ENCODE results near the gene SLC26A8.

Gene SLC26A8

DNA sequence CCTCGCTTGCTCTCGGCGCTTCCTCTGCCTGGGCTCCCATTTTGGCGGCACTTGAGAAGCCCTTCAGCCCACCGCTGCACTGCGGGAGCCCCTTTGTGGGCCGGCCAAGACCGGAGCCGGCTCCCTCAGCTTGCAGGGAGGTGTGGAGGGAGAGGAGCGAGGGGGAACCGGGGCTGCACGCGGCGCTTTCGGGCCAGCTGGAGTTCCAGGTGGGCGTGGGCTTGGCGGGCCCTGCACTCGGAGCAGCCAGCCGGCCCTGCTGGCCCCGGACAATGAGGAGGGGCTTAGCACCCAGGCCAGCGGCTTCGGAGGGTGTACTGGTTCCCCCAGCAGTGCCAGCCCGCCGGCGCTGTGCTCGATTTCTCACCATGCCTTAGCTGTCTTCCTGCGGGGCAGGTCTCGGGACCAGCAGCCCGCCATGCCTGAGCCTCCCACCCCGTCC is 93.3 kb downstream of the SLC26A8 start:
- Histone ChIP-seq H4K20me1 (ENCODE audit: insufficient read depth, low read length) (no peaks in the 10 kb centered on the region), H2AFZ (ENCODE audit: low read depth, low read length) (no peak overlapping the region), H3K4me3 (ENCODE audit: low read depth in 1 of 2, low read length in 2 of 2) (no peak overlapping the region), H3K27me3 (ENCODE audit: insufficient read depth, low read length, poor library complexity) (no peaks in the 10 kb centered on the region), H3K27ac (ENCODE audit: low read length) (no peak overlapping the region), H3K9me3 (ENCODE audit: insufficient read depth, low read length, severe bottlenecking) (no peaks in the 10 kb centered on the region), H3K79me2 (ENCODE audit: insufficient read depth, low read length) (no peaks in the 10 kb centered on the region), H3K4me2 (ENCODE audit: insufficient read depth, low read length) (no peak overlapping the region), H3K36me3 (ENCODE audit: insufficient read depth, low read length) (no peaks in the 10 kb centered on the region), H3K4me1 (ENCODE audit: insufficient read depth, low read length) (no peaks in the 10 kb centered on the region), H3K9ac (ENCODE audit: low read depth, low read length) (no peak overlapping the region)
- no peak for TF ChIP-seq EZH2 (IDR thresholded peaks at IDR 0.05; ENCODE audit: borderline replicate concordance, low read depth, low read length, severe bottlenecking)
- TF ChIP-seq, protein P1, sequence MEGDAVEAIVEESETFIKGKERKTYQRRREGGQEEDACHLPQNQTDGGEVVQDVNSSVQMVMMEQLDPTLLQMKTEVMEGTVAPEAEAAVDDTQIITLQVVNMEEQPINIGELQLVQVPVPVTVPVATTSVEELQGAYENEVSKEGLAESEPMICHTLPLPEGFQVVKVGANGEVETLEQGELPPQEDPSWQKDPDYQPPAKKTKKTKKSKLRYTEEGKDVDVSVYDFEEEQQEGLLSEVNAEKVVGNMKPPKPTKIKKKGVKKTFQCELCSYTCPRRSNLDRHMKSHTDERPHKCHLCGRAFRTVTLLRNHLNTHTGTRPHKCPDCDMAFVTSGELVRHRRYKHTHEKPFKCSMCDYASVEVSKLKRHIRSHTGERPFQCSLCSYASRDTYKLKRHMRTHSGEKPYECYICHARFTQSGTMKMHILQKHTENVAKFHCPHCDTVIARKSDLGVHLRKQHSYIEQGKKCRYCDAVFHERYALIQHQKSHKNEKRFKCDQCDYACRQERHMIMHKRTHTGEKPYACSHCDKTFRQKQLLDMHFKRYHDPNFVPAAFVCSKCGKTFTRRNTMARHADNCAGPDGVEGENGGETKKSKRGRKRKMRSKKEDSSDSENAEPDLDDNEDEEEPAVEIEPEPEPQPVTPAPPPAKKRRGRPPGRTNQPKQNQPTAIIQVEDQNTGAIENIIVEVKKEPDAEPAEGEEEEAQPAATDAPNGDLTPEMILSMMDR (IDR thresholded peaks at IDR 0.05; ENCODE audit: borderline replicate concordance, extremely low read depth, low read length, poor library complexity, severe bottlenecking), result no peak
- DNase-seq (no peak), ATAC-seq (ENCODE audit: insufficient read depth, low read depth) (no peak)

DNA sequence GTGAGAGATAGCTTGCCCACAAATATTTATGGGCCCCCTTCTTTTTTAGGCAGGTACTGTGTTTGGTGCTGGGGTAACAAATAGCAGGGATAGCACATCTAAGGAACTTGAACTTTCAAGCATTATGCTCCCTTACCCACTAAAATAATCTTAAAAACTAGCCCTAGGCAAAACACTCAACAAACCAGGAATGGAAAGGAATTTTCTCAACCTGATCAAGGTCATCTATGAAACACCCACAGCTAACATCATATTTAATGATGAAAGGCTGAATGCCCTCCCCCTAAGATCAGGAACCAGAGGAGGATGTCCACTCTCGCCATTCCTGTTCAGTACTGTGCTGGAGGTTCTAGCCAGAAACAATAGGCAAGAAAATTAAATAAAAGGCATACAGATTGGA is 94.8 kb downstream of the SLC26A8 start:
- DNase-seq (no peak), ATAC-seq (ENCODE audit: insufficient read depth, low read depth) (no peak)
- TF ChIP-seq, protein P1 (IDR thresholded peaks at IDR 0.05; ENCODE audit: borderline replicate concordance, extremely low read depth, low read length, poor library complexity, severe bottlenecking), result no peak
- TF ChIP-seq EZH2 (IDR thresholded peaks at IDR 0.05; ENCODE audit: borderline replicate concordance, low read depth, low read length, severe bottlenecking), result no peak
- Histone ChIP-seq H4K20me1 (ENCODE audit: insufficient read depth, low read length) (no peaks in the 10 kb centered on the region), H3K4me1 (ENCODE audit: insufficient read depth, low read length) (no peaks in the 10 kb centered on the region), H2AFZ (ENCODE audit: low read depth, low read length) (no peak overlapping the region), H3K4me2 (ENCODE audit: insufficient read depth, low read length) (no peak overlapping the region), H3K4me3 (ENCODE audit: low read depth in 1 of 2, low read length in 2 of 2) (no peak overlapping the region), H3K27ac (ENCODE audit: low read length) (no peak overlapping the region), H3K9me3 (ENCODE audit: insufficient read depth, low read length, severe bottlenecking) (no peaks in the 10 kb centered on the region), H3K27me3 (ENCODE audit: insufficient read depth, low read length, poor library complexity) (no peaks in the 10 kb centered on the region), H3K79me2 (ENCODE audit: insufficient read depth, low read length) (no peaks in the 10 kb centered on the region), H3K9ac (ENCODE audit: low read depth, low read length) (no peak overlapping the region), H3K36me3 (ENCODE audit: insufficient read depth, low read length) (no peaks in the 10 kb centered on the region)

DNA sequence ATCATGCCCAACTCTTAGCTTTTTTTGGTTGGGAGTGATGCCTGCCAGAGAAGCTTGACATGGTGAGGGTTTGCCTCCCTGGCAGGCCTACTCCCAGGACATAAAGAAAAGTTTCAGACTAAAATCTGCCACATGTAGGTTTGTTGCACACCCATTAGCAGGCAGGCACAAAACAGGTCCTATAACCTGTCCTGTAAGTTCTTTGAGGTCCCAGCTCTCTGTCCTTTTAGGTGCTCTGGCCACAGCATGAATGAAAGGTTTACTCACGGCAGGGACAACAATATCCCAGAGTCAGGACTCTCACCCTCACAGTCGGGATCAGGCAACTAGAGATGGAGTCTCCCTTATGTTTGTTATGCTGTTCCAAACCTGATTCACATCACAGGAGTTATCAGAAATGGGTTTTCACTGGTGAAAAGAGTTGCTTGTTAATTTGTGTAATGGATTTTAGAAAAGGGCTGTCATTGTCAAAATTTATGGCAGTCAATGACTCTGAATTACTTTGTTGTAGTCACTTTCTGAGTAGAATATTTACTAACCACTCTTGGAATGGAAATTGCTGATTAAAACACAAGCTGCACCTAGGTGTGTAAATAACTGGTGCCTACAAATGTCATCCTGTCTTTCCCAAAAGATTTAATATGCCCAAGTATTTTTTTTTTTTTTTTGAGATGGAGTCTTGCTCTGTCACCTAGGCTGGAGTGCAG is 97.8 kb downstream of the SLC26A8 start:
- TF ChIP-seq EZH2 (IDR thresholded peaks at IDR 0.05; ENCODE audit: borderline replicate concordance, low read depth, low read length, severe bottlenecking), result no peak
- DNase-seq, result no peak
- no peak overlapping the region for H3K9ac ChIP-seq (ENCODE audit: low read depth, low read length)
- H3K79me2 ChIP-seq (ENCODE audit: insufficient read depth, low read length), result peaks cover 9% of the 10 kb centered on the region
- no peak overlapping the region for H3K4me2 ChIP-seq (ENCODE audit: insufficient read depth, low read length)
- no peak for ATAC-seq (ENCODE audit: insufficient read depth, low read depth)
- H3K9me3 ChIP-seq (ENCODE audit: insufficient read depth, low read length, severe bottlenecking), result no peaks in the 10 kb centered on the region
- peaks cover 13% of the 10 kb centered on the region for H3K4me1 ChIP-seq (ENCODE audit: insufficient read depth, low read length)
- no peaks in the 10 kb centered on the region for H4K20me1 ChIP-seq (ENCODE audit: insufficient read depth, low read length)
- H3K27ac ChIP-seq (ENCODE audit: low read length), result no peak overlapping the region
- no peaks in the 10 kb centered on the region for H3K36me3 ChIP-seq (ENCODE audit: insufficient read depth, low read length)
- no peak overlapping the region for H2AFZ ChIP-seq (ENCODE audit: low read depth, low read length)
- H3K4me3 ChIP-seq (ENCODE audit: low read depth in 1 of 2, low read length in 2 of 2), result no peak overlapping the region
- H3K27me3 ChIP-seq (ENCODE audit: insufficient read depth, low read length, poor library complexity), result no peaks in the 10 kb centered on the region

DNA sequence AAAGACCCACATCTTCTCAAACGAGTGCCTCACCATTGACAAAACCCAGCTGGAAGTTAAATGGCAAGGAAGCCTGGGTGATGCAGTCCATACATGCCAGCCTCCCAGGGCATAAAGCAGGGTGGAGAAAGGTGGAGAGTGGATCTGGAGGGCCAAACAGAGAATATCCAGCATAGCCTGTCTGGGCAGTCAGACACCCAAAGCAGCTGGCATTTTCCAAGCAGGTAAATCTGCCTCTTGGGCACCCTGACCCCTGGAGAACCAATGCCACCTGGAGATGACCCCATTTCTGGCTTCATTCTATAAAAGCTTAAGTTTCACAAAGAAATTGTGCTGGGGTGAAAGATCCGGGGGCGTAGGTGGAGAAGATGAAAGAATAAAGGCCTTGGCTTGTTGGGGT is 98.5 kb downstream of the SLC26A8 start:
- no peak for ATAC-seq (ENCODE audit: insufficient read depth, low read depth)
- H3K9ac ChIP-seq (ENCODE audit: low read depth, low read length), result no peak overlapping the region
- no peaks in the 10 kb centered on the region for H3K27me3 ChIP-seq (ENCODE audit: insufficient read depth, low read length, poor library complexity)
- no peaks in the 10 kb centered on the region for H3K9me3 ChIP-seq (ENCODE audit: insufficient read depth, low read length, severe bottlenecking)
- H3K4me2 ChIP-seq (ENCODE audit: insufficient read depth, low read length), result no peak overlapping the region
- H3K27ac ChIP-seq (ENCODE audit: low read length), result no peak overlapping the region
- H3K4me1 ChIP-seq (ENCODE audit: insufficient read depth, low read length), result peaks cover 18% of the 10 kb centered on the region
- no peak overlapping the region for H3K4me3 ChIP-seq (ENCODE audit: low read depth in 1 of 2, low read length in 2 of 2)
- no peaks in the 10 kb centered on the region for H4K20me1 ChIP-seq (ENCODE audit: insufficient read depth, low read length)
- DNase-seq, result no peak
- peaks cover 16% of the 10 kb centered on the region for H3K79me2 ChIP-seq (ENCODE audit: insufficient read depth, low read length)
- TF ChIP-seq EZH2 (IDR thresholded peaks at IDR 0.05; ENCODE audit: borderline replicate concordance, low read depth, low read length, severe bottlenecking), result no peak
- TF ChIP-seq, protein P1 (IDR thresholded peaks at IDR 0.05; ENCODE audit: borderline replicate concordance, extremely low read depth, low read length, poor library complexity, severe bottlenecking), result no peak
- H2AFZ ChIP-seq (ENCODE audit: low read depth, low read length), result no peak overlapping the region
- no peaks in the 10 kb centered on the region for H3K36me3 ChIP-seq (ENCODE audit: insufficient read depth, low read length)
